Jurkat, Clone E6-1 (cell line): ENCODE data around the gene TEKTIP1. TPM values are rescaled to one million over a fixed set of nuclear protein-coding genes. Genes with fewer than 3 reads are reported as not detected.
A peak's percentile ranks its signal among the peaks of the same experiment; 100 is the strongest.

Experiments used
- DNase-seq: peaks from one replicate; pipeline ENCODE4 v3.0.0-alpha.2; 2011; ENCODE audit warnings: low read depth, low spot score
- H3K4me3 ChIP-seq: 2 replicates; pipeline ENCODE4 v1.5.1; 2011; ENCODE audit warnings: mild to moderate bottlenecking, low read length, control low read depth, moderate library complexity
- polyA plus RNA-seq: library from polyadenylated mRNA; unstranded; fragments of >200 nt; gene quantifications from one replicate; pipeline ENCODE4 v1.2.1, GENCODE V29; 2012; ENCODE audit warnings: missing spikeins; ENCODE audit not compliant: insufficient read length, insufficient read depth

The TEKTIP1 gene
- polyA plus RNA-seq, result 3.6 TPM

DNA sequence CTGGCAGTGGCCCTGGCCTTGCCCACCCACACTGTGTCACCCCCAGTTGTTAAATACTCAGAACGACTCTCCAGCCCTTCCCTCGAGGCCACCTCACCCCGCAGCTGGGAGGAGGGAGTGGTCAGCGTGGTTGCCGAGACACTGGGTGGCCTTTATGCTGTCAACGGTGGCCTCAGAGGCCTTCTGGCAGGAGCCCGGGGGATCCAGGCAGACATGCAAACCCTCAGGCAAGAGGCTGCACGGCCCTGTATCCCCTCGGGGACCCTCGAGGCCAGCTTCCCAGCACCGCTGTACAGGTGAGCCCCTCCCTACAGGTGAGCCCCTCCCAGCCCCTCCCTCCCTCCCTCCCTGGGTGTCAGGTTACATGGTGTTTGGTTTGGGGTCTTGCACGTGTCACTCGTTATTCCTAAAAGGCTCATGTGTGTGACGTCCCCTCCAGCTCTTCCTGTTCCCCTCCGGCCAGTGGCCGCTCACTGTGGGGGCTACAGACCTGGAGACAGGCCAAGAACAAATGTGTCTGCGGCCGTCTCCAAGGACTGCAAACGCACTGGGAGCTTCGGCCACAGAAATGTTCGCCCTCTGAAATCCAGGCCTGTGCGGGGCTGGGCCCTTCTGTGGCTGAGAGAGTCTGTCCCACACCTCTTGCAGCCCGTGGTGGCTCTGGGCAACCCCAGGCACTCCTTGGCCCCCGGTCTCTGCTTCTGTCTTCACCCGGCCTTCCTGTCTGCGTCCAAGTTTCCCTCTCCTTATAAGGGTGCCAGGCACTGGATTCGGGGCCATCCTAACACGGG is at the start of gene TEKTIP1:
TSS of gene TEKTIP1 (plus strand) at position 210 of the 791 bp plus-strand sequence. CDS start at position 214, 4 bp downstream.
- DNase-seq, result no peak
- no peak within 1 kb of the TSS for H3K4me3 ChIP-seq

DNA sequence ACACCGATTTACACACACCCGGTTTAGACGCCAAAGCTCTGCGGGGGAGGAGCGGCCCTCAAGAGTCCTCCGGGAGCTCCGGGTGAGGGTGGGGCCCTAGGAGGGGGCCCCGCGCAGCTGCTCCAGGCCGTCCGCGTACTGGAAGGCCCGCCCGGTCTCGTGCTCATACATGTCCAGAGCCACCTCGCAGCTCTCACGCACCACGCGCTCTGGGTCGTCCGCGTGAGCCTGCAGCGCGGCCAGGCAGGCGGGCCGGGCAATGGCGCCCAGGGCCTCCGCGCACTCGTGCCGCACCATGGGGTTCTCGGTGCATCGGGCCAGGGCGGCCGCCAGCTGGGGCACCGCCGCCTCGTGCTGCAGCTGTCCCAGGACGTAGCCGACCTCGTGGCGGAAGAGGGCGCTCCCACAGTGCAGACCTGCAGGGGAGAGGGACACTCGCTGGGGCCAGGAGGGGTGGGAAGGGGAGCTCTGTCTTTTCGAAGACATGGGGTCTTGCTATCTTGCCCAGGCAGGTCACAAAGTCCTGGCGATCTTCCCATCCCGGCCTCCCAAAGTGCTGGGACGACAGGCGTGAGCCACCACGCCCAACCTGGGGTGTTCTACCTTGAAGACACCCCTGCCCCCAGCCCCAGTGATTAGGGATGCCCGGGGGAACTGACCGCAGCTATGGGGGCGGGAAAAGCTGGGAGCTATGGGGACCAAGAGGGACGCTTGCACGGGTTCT is 47.4 kb upstream of the TEKTIP1 start:
- H3K4me3 ChIP-seq, result no peak overlapping the region
- no peak for DNase-seq

DNA sequence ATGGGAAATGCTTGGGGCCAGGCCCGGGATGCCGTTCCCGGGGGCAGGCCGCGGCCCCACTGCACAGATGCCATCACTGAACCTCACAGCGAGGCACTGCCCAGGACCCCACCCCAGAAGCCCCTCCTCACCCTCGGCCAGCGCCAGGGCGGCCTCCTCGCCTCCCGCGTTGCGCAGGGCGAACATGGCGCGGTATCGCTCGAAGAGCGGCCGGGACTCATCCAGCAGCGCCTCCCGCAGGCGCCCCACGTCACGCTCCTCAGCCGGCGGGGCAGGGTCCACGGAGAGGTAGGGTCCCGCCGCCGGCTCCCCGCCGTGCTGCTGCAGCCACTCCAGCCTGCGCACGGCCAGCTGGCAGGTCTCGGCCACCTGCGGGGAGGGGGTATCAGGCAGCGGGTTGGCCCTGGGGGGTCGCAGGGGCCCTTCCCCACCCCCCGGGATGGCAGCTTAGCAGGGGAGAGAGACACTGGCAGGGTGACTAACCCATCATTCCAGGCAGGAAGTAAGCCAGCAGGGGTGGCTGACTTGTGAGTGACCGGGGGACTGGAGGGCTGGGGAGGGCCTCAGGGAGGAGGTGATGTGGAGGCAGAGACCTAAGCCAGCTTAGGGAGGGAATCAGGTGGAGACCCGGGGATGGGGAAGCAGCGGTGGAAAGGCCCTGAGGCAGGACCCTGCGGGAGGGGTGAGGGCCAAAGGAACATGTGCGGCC is 46.7 kb upstream of the TEKTIP1 start:
- H3K4me3 ChIP-seq, result no peak overlapping the region
- DNase-seq, result no peak

DNA sequence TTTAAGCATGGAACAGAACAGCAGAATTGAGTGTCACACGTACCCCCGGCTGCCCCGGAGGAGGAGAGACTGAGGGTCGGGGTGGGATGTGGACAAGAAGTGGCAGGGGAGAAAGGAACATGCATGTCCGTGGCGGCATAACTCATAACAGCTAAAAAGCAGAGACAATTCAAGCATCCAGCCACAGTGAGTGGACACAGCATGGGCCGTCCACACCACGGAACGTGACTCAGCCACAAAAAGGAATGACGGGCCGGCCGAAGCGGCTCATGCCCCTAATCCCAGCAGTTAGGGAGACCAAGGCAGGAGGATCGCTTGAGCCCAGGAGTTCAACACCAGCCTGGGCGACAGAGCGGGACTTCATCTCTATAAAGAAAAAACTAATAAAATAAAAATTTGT is 46.1 kb upstream of the TEKTIP1 start:
- H3K4me3 ChIP-seq, result no peak overlapping the region
- DNase-seq, result no peak

DNA sequence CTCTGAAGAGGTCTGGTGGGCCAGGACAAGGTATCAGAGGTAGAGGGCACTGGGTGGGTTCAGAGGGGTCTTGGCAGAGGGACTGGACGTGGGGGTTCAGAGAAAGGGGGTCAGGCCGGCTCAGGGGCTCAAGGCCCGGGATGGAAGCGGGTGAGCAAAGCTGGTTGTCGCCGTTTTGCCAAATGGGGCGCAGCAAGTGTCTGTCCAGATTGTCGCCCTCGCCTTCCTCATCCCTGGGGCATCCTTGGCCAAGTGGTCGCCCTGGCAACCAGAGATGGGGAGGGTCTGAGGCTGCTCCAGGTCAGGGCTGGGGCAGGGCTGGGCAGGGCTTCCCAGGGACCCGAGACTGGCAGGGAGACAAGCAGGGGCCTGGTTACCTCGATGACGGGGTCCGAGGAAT is 45.3 kb upstream of the TEKTIP1 start:
- no peak for DNase-seq
- peak overlapping the region; percentile 41 for H3K4me3 ChIP-seq

DNA sequence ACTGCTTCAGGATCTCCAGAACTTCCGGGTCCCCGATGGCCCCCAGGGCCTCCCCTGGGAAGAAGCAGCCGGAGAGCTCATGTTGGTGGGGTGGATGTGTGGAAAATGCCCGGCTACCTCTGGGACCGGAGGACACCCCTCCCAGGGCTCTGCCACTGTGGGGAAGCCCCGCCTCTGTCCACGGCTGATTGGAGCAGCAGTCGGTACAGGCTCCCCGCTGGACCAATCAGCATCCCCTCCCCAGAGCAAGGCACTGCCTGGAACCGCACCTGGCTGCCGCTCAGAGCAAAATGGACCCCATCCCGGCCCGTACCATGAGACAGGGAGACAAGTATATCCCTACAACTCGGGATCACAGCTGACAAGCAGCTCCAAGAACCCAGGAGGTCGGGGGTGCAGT is 44.9 kb upstream of the TEKTIP1 start:
- peak; percentile 57 for DNase-seq
- H3K4me3 ChIP-seq, result peak overlapping the region; percentile 41

DNA sequence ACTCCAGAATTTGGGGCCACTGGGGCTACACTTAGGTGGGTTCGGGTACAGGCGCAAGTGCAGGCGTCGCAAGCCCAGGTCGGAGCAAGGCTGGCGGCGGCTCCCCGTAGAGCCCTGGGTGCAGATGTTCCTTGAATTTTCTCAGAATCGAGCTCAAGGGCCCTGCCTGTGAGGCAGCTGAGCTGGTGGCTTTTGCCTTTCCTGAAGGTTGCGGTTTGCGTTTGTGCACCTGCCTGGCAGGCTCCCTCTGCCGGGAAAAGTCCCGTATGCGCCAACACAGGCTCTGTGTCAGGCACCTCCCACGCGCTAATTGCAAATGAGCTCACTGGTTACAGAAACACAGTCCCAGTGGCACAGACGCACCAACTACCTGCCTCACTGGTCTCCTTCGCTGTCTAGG is 44.4 kb upstream of the TEKTIP1 start:
- DNase-seq, result peak; percentile 95
- peak overlapping the region; percentile 41 for H3K4me3 ChIP-seq

DNA sequence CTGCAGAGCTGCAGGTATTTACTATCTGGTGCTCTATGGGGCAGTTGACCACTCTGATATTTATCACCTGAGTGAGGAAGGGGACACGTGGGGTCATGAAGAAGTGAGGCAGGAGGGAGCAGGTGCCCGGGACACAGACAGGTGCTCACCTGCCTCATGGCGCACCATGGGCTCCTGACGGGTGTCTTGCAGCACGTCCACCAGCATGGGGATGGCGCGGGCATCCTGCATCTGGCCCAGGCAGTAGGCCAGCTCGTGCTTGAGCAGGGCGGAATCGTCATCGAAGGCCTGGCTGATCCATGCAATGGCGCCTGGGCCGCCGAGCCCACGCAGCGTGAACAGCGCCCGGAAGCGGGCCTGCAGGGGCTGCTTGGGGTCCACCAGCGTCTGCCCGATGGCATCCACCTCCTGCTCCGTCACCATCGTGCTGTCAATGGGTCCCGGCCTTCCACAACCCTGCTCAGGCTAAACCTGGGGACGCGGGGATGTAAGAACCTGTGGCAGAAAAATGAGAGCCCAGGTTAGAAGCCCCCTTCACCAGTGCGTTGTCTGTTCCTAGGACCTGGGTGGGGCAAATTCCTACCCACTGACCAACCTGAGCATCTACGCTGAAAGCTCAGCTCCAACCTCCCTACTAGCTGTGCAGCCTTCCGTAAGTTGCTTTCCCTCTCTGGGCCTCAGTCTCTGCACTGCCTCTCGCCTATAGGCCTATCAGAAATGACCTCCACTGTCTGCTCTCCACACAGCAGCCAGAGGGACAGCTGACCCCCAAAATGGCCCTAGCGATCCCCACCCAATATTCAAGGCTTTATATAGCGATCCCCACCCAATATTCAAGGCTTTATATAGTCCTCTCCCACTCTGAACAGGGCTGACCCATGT is 42.3 kb upstream of the TEKTIP1 start:
- no peak for DNase-seq
- H3K4me3 ChIP-seq, result no peak overlapping the region

DNA sequence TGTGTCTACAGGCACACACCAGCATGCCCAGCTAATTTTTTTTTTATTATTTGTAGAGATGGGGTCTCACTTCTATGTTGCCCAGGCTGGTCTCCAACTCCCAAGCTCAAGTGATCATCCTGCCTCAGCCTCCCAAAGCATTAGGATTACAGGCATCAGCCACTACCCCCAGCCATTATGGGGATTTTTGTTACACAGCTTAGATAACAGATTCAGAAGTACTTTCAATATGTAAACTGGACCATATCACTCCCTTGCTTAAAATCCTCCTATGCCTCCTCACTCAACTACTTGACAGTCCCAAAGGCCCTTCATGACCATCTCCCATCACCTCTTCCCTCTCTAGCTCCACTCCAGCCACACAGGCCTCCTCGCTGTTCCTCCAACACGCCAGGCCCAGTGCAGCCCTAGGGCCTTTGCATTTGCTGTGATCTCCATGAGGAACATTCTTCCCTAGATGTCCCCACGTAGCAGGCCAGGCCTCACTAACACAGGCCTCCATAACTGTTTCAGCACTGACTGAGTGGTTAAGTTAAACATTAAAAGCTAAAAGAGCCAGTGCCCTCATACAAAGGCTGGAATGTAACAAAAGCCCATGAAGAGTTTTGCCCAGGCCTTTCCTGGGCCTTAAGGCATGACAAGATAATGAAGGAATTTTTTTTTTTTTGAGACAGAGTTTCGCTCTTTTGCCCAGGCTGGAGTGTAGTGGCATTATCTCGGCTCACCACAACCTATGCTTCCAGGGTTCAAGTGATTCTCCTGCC is 41.0 kb upstream of the TEKTIP1 start:
- H3K4me3 ChIP-seq, result no peak overlapping the region
- DNase-seq, result no peak

DNA sequence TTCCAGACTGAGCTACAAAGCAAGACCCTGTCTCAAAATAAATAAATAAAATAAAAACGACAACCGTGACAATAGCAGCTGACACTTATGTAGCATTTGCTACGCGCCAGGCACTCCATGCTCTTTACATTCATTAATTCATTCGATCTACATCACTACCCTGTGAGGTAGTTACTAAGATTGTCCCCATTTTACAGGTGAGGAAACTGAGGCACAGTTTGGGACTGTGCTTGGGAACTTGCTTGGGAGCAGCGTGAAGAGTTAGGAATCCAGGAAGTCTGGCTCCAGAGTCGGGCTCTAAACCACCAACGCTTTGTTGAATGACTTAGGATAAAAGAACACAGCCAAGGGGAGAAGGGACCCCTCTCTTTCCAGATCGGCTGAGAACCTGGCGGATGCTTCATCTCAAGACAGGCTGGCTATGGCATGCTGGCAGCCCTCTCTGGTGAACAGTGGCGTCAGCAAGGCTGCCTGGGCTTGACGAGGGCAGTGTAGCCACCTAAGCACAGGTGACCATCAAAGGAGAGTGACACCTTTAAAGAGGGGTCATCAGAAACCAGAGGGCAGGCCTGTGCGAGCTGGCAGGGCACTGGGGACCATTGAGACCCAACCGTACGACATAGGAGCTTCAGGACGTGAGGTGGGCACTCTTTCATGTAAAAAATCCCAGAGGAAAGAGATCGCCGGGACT is 39.1 kb upstream of the TEKTIP1 start:
- H3K4me3 ChIP-seq, result peak overlapping the region; percentile 99
- no peak for DNase-seq

DNA sequence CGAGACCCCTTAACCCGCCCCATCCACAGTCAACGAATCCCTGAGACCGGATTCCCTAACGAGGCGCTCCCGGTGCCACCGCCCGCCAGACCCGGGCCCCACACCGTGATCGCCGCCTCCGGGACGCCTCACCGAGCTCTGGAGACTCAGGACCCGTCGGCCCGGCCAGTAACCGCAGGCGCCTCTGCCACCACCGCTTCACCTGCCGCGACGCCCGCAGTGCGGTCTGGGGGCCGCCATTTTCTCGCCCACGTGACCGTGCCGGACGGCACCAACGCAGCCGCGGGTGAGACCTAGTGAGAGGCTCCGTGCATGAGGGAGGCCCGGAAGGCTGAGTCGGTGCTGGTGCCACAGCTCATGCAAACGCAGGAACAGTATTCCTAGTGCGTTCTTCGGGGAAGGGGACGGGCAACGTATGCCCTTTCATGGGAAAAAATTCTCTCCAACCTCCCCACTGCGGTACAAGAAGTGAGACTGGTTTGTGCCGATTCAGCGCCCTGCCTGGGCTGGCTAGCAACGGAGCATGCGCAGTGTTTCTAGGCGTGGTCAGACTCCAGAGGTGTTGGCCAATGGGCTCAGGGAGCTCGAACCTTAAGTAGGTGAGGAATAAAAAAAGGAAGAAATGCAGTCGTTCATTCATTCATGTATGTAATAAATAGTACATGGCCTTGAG is 38.4 kb upstream of the TEKTIP1 start, which contains the start of gene DOHH:
TSS of gene DOHH (minus strand) at position 246 of the 673 bp plus-strand sequence. CDS start 3,860 bp downstream, outside the sequence.
- H3K4me3 ChIP-seq, result peak within 1 kb of the TSS; percentile 99
- DNase-seq, result peak; percentile 98

DNA sequence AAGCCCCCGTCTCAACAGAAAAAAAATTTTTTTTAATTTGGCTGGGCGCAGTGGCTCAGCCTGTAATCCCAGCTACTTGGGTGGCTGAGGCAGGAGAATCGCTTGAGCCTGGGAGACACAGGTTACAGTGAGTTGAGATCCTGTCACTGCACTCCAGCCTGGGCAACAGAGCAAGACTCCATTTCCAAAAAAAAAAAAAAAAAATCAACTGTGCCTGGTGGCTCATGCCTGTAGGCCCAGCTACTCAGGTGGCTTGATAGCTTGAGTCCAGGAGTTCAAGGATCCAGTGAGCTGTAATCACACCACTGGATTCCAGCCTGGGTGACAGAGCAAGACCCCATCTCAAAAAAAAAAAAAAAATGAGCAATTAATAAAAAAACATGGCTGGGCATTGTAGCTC is 37.2 kb upstream of the TEKTIP1 start:
- H3K4me3 ChIP-seq, result no peak overlapping the region
- no peak for DNase-seq

DNA sequence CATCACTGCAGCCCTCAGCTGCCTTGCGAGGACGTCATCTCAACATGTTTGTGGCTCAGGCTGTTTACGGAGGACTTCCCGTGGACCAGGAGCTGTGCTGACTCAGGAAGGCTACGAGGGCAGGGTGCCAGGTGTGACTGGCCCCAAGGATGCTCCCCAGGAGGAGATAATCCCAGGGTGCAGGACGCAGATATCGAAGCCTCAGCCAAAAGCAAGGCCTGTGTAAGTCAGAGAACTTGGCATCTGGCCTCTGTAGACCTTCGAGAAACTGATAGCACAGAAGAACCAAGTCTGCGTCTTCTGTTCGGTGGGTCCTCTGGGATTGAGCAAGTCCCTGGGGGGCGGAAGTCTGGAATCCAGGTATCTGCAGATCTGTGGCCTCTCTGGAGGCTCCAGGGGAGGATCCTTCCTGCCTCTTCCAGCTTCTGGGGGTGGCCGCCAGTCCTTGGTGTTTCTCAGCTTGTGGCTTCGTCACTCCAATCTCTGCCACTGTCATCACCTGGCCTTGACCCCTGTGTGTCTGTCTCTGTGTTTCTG is 35.9 kb upstream of the TEKTIP1 start:
- no peak overlapping the region for H3K4me3 ChIP-seq
- DNase-seq, result no peak

DNA sequence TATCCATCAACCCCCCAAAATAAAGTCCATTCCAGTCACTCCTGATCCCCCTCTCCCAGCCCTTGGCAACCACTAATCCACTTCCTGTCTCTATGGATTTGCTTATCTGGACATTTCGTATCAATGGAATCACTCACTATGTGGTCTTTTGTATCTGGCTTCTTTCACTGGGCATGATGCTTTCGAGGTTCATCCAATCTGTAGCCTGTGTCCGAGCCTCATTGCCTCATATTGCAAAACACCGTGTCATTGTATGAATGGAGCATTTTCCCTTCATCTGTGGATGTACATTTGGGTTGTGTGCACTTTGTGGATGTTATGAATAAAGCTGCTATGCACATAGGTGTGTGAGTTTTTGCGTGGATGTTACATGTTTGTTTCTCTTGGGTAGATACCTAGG is 34.2 kb upstream of the TEKTIP1 start:
- H3K4me3 ChIP-seq, result peak overlapping the region; percentile 83; the same call in 1 of the 2 replicates
- no peak for DNase-seq

DNA sequence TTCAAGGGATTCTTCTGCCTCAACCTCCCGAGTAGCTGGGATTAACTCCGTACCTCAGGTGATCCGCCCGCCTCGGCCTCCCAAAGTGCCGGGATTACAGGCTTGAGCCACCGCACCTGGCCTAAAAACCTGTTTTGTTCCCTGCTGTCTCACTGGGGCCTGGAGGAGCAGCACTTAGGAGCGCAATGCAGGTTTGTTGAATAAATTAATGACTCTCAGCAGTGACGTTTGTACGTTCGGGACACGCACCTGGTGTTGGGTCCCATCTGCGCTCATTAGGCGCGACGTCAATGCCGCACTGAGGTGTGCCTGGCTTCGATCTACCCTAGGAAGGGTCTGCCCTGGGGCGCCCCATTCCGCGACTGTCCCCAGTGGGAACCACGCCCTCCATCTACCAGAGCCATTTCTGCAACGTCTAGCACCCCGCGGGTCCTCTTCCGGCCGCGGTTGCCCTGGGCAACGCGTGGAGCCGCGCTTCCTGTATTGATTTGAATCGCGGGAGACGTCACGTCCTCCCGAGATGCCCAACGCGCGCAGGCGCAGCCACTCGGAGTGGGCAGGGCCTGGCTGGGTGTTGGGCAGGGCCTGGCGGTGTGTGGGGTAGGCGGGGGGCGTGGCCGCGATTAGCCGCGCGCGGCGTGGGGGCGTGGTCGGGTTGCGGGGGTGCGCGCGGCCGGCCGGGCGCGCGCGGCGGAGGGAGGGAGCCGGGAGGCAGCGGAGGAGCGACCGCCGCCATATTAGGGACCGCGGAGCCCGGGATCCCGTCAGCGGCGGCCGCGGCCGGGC is 33.2 kb upstream of the TEKTIP1 start, which contains the start of gene FZR1:
TSS of gene FZR1 (plus strand) at position 714 of the 786 bp plus-strand sequence. CDS start 16,679 bp downstream, outside the sequence.
- peak; percentile 97 for DNase-seq
- peak within 1 kb of the TSS; percentile 84 for H3K4me3 ChIP-seq
